GM23248 (cell line): Measurements from ENCODE around the gene C19orf18. TPM values are rescaled to one million over a fixed set of nuclear protein-coding genes. Genes with fewer than 3 reads are reported as not detected.

Experiments used
- DNase-seq: peaks from one replicate; pipeline ENCODE4 v3.0.0-alpha.2; 2015
- H2AFZ ChIP-seq: fragments of 200-600 bp; sonication (generic); 2 replicates; pipeline ENCODE4 v1.6.1; 2016; ENCODE audit warnings: antibody characterized with exemption
- H3F3A ChIP-seq: fragments of 200-600 bp; sonication (generic); 2 replicates; pipeline ENCODE4 v1.6.1; 2016; ENCODE audit warnings: mild to moderate bottlenecking, antibody characterized with exemption, mixed run types; ENCODE audit not compliant: insufficient read depth
- H3K27ac ChIP-seq: fragments of 200-600 bp; sonication (generic); 2 replicates; pipeline ENCODE4 v1.5.1; 2016; ENCODE audit warnings: mild to moderate bottlenecking
- H3K27me3 ChIP-seq: fragments of 200-600 bp; sonication (generic); replicated peaks from 2 replicates; pipeline ENCODE4 v1.6.1; 2016; ENCODE audit warnings: mild to moderate bottlenecking; ENCODE audit not compliant: insufficient read depth
- H3K36me3 ChIP-seq: fragments of 200-600 bp; sonication (generic); 2 replicates; pipeline ENCODE4 v1.6.1; 2016; ENCODE audit warnings: low read depth, mild to moderate bottlenecking
- H3K4me1 ChIP-seq: fragments of 200-600 bp; sonication (generic); 2 replicates; pipeline ENCODE4 v1.6.1; 2016; ENCODE audit warnings: mild to moderate bottlenecking; ENCODE audit not compliant: insufficient read depth
- H3K4me2 ChIP-seq: fragments of 200-600 bp; sonication (generic); one replicate; pipeline ENCODE4 v1.6.1; 2016; ENCODE audit warnings: mild to moderate bottlenecking; ENCODE audit not compliant: unreplicated experiment
- H3K4me3 ChIP-seq: fragments of 200-600 bp; sonication (generic); 2 replicates; pipeline ENCODE4 v1.5.1; 2016; ENCODE audit warnings: mild to moderate bottlenecking
- H3K79me2 ChIP-seq: fragments of 200-600 bp; sonication (generic); 2 replicates; pipeline ENCODE4 v1.6.1; 2016; ENCODE audit warnings: mild to moderate bottlenecking; ENCODE audit not compliant: insufficient read depth
- H3K9ac ChIP-seq: fragments of 200-600 bp; sonication (generic); 2 replicates; pipeline ENCODE4 v1.6.1; 2016; ENCODE audit warnings: mild to moderate bottlenecking
- H3K9me2 ChIP-seq: fragments of 200-600 bp; sonication (generic); 2 replicates; pipeline ENCODE4 v1.6.1; 2016; ENCODE audit warnings: mixed run types, mild to moderate bottlenecking, moderate library complexity; ENCODE audit not compliant: insufficient read depth
- H3K9me3 ChIP-seq: fragments of 200-600 bp; sonication (generic); one replicate; pipeline ENCODE4 v1.6.1; 2017; ENCODE audit warnings: low read depth
- H4K20me1 ChIP-seq: fragments of 200-600 bp; sonication (generic); 2 replicates; pipeline ENCODE4 v1.6.0; 2016; ENCODE audit not compliant: insufficient read depth
- EZH2 ChIP-seq: fragments of 200-600 bp; sonication (generic); IDR thresholded peaks from 2 replicates; pipeline ENCODE4 v1.6.1; 2018; ENCODE audit warnings: antibody characterized with exemption, mild to moderate bottlenecking; ENCODE audit not compliant: insufficient read depth, poor library complexity, severe bottlenecking
- EZH2phosphoT487 ChIP-seq: fragments of 200-600 bp; sonication (generic); IDR thresholded peaks from 2 replicates; pipeline ENCODE4 v1.6.1; 2018; ENCODE audit warnings: antibody characterized with exemption, moderate library complexity, mild to moderate bottlenecking, low read depth; ENCODE audit not compliant: insufficient read depth
- WGBS, 2 experiments: methylation state at CpG; one replicate each; pipeline ENCODE4 v1.1.6; 2015 to 2017; ENCODE audit warnings: low lambda C conversion rate in 2 of 2, low coverage in 1 of 2; ENCODE audit errors: missing lambda C conversion rate in 2 of 2; 5-methylcytosine and 5-hydroxymethylcytosine counted together
- in situ Hi-C: fragments of 300-500 bp; cut with MboI; formaldehyde crosslinking; loops from 2 replicates; pipeline ENCODE4 v1.15.0; 2020
- polyA plus RNA-seq: library from polyadenylated mRNA; unstranded; fragments of >200 nt; fragmentation: Nextera tagmentation; extraction: Ambion mirVana; gene quantifications from 2 replicates; pipeline ENCODE4 v1.2.1, GENCODE V29; 2016
- total RNA-seq: library from RNA; depleted of rRNA; stranded (reverse); fragments of >200 nt; shearing (Covaris generic); gene quantifications from 2 replicates; pipeline ENCODE4 v1.2.3, GENCODE V29; 2014

Gene C19orf18
- total and polyA plus RNA-seq, 2 experiments from 2014 or later = 1.0 TPM; not detected in 1

DNA sequence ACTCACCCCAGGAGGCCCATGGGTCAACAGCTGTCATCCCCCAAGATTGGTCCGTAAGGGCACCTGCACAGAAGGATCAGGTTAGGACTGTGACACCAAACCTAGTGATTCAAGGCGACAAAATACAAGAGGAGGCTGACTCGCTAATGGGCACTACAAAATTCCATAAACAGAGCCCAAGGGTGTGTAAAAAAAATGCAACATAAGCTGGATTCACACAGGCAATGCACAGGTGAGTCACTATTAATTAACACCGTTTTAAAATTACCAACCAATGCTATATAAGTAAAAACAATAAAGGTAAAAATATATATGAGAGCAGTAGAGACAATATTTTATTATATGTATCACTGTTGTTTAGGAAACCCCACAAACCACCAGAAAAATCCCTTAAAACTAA is 26.3 kb upstream of the C19orf18 start:
- 96 to 100% methylated on average over 4 of the region's 4 CpGs for WGBS, 2 experiments
- in situ Hi-C loops = no loop called here

GRCh38 chr19:57992841-57993240 is 18.5 kb upstream of the C19orf18 start:
- in situ Hi-C loops = no loop called here
- no peak overlapping the region for H3K9ac ChIP-seq
- no peaks in the 10 kb centered on the region for H4K20me1 ChIP-seq
- no peak overlapping the region for H2AFZ ChIP-seq
- H3K9me2 ChIP-seq = no peaks in the 10 kb centered on the region
- no peak overlapping the region for H3K4me3 ChIP-seq
- no peaks in the 10 kb centered on the region for H3K27me3 ChIP-seq
- no peak for DNase-seq
- no peaks in the 10 kb centered on the region for H3K79me2 ChIP-seq
- TF ChIP-seq EZH2 (no peak), EZH2phosphoT487 (no peak)
- peaks cover 5% of the 10 kb centered on the region for H3K9me3 ChIP-seq
- H3K4me2 ChIP-seq = no peak overlapping the region
- no peak overlapping the region for H3K27ac ChIP-seq
- no peaks in the 10 kb centered on the region for H3K4me1 ChIP-seq
- no peaks in the 10 kb centered on the region for H3F3A ChIP-seq
- peaks cover 63% of the 10 kb centered on the region for H3K36me3 ChIP-seq
- WGBS, 2 experiments = 73 to 86% methylated on average over 1 of the region's 1 CpG

More for the DNA sequence above, 26.3 kb upstream of the C19orf18 start:
- Histone ChIP-seq H4K20me1 (no peaks in the 10 kb centered on the region), H3K79me2 (peaks cover 54% of the 10 kb centered on the region), H3K9ac (no peak overlapping the region), H3F3A (no peaks in the 10 kb centered on the region), H3K36me3 (peaks cover 81% of the 10 kb centered on the region), H3K27ac (no peak overlapping the region), H3K4me2 (no peak overlapping the region), H2AFZ (no peak overlapping the region), H3K9me2 (no peaks in the 10 kb centered on the region), H3K9me3 (no peaks in the 10 kb centered on the region), H3K27me3 (no peaks in the 10 kb centered on the region), H3K4me3 (0 out of 2 replicates have a peak overlapping the region, but pooled peaks have one; percentile 90), H3K4me1 (peaks cover 4% of the 10 kb centered on the region; the same call in 1 of the 2 replicates)
- no peak for DNase-seq
- TF ChIP-seq EZH2phosphoT487 (no peak), EZH2 (no peak)

- Histone ChIP-seq H3K4me1 (no peaks in the 10 kb centered on the region), H3K27ac (no peak overlapping the region), H3K36me3 (peaks cover 80% of the 10 kb centered on the region), H3K9ac (no peak overlapping the region), H3K9me3 (peaks cover 45% of the 10 kb centered on the region), H2AFZ (no peak overlapping the region), H3K79me2 (no peaks in the 10 kb centered on the region), H3K4me3 (no peak overlapping the region), H3K27me3 (no peaks in the 10 kb centered on the region), H3K4me2 (no peak overlapping the region), H3F3A (peaks cover 23% of the 10 kb centered on the region), H3K9me2 (no peaks in the 10 kb centered on the region), H4K20me1 (no peaks in the 10 kb centered on the region)
- peak; percentile 8 for DNase-seq
- in situ Hi-C loops = no loop called here
- WGBS, 2 experiments = 81 to 85% methylated on average over 3 of the region's 3 CpGs
- no peak for TF ChIP-seq EZH2
- TF ChIP-seq EZH2phosphoT487 = no peak
Measured at GRCh38 chr19:57978586-57979289, 4.4 kb upstream of the C19orf18 start.

- Histone ChIP-seq H3K9me3 (no peaks in the 10 kb centered on the region), H3K4me3 (no peak overlapping the region), H4K20me1 (no peaks in the 10 kb centered on the region), H3K36me3 (no peaks in the 10 kb centered on the region), H3K27ac (no peak overlapping the region), H3K79me2 (no peaks in the 10 kb centered on the region), H3K9ac (no peak overlapping the region), H2AFZ (no peak overlapping the region), H3K27me3 (no peaks in the 10 kb centered on the region), H3K4me2 (no peak overlapping the region), H3F3A (no peaks in the 10 kb centered on the region), H3K4me1 (no peaks in the 10 kb centered on the region), H3K9me2 (no peaks in the 10 kb centered on the region)
- 79 to 80% methylated on average over 8 of the region's 8 CpGs for WGBS, 2 experiments
- DNase-seq = no peak
- in situ Hi-C loops = no loop called here
- TF ChIP-seq EZH2phosphoT487 (no peak), EZH2 (no peak)
Measured at GRCh38 chr19:57964761-57965160, 9.6 kb downstream of the C19orf18 start.
